GM21515 (cell line): ENCODE data around the gene CES1.
"Not testable (repeated sequence)": the region's sequence is repeated elsewhere in the genome, so short reads cannot be mapped to it uniquely, and the experiment has no call there.

ENCODE experiments used
- ATAC-seq: cut with Tn5 transposase; IDR thresholded peaks from one replicate; pipeline ENCODE4 v1.9.1; 2021; ENCODE audit not compliant: unreplicated experiment

CES1 gene

DNA sequence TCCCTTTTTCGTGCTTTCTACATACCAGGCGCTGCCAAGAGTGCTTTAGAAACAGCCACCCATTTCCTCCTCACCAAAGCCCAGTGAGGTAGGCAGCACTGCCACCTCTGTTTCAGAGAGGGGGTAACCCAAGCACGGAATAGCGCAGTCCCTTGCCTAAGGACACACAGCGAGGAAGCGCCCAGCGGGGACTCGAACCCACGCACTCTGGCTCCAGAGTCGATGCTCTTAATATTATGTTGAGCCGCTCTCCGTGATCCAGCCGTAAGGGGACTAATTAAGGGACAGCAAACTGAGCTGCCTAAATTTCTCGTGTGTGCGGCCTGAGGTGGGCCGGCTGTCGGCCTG is 497 bp downstream of the CES1 start:
- no peak for ATAC-seq

GRCh38 chr16:55830658-55831294 is 2.1 kb downstream of the CES1 start:
- no peak for ATAC-seq

GRCh38 chr16:55829232-55829631 is 3.7 kb downstream of the CES1 start:
- ATAC-seq, result not testable (repeated sequence)

DNA sequence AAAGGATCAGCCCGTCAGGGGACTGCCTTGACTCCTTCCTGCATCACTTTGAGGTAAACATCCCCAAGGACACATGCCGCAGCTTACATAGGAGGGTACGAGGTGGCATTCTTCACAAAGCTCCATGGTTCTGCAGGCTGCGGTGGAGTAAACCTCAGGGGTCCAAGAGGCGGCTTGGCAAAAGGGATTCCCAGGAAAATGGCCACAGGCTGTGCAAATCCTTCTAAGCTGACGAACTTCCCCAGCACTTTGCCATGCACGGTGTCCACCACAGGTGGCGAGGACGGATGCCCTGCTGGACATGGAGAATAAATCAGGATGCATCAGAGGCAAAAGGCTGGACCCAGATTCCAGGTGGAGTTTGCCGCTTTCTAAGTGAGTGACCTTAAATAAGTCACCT is 4.2 kb downstream of the CES1 start:
- ATAC-seq, result no peak

GRCh38 chr16:55825115-55825728 is 7.7 kb downstream of the CES1 start:
- no peak for ATAC-seq

GRCh38 chr16:55824473-55825000 is 8.4 kb downstream of the CES1 start:
- ATAC-seq, result no peak

DNA sequence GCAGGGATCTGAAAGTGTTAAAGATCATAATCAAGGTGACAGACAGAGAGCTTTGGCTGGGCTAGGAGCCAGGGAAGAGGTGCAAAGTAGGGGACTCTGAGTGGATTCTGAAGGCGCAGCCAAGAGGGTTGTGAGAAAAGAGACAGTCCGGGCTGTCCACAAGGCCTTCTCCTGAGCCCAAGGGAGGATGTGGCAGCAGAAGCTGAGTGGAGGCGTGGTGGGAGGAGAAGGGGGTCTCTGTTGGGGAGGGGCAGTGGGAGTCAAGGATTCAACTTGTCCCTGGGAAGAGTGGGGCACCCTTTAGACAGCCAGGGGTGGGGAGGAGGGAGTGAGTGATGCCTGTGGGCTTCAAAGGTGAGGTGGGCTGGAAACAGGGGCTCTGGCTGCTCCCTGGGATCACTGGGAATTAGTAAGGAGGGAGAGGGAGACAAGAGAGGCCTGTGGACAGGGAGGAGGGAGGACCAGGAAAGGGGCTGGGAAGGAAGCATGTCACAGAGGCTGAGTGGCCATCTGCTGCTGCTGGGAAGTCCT is 10.6 kb downstream of the CES1 start:
- ATAC-seq, result no peak

DNA sequence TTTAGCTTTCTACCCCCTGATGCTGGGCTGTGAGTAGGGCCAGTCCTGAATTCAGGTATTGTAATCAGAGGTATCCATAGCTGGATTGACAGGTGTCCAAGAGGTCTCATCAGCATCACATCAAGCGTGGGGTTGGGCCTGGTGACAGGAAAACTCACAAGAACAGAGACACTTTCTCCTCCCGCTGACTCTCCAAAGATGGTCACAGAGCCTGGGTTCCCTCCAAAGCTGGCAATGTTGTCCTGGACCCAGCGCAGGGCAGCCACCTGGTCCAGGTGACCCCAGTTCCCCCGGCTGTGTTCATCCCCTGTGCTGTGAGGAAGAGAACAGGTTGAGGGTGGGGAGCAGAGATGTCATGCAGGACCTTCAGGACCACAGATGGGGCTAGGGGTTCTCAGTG is 11.7 kb downstream of the CES1 start:
- no peak for ATAC-seq

GRCh38 chr16:55820615-55821014 is 12.3 kb downstream of the CES1 start:
- ATAC-seq, result no peak

DNA sequence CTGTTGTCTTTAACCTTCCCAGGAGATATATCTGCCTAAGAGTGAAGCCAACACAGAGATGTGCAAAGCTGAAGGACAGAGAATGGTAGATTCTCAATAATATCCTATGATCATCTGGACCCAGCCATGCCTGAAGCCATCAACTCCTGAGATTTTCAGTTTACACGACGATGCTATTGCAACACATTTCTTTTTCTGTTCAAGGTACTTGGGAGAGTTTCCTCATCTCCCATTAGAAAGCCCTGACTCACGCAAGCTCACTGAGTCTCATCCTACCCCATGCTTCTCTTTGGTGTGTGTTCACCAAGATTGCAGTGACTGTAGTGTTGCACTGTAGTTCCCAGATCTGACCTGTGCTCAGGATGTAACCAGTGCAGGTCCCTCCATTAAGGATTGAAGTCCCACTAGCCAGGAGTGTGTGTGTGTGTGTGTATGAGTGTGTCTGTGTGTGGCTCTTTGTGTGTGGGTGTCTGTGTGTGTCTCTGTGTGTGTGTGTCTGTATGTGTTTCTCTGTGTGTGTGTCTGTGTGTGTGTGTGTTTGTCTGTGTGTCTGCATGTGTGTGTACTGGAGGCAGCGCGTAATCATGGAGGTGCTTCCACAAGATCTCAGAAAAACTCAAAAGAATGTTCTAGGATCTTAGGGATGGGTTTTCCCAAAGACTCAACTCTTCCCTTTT is 15.5 kb downstream of the CES1 start:
- ATAC-seq, result no peak

DNA sequence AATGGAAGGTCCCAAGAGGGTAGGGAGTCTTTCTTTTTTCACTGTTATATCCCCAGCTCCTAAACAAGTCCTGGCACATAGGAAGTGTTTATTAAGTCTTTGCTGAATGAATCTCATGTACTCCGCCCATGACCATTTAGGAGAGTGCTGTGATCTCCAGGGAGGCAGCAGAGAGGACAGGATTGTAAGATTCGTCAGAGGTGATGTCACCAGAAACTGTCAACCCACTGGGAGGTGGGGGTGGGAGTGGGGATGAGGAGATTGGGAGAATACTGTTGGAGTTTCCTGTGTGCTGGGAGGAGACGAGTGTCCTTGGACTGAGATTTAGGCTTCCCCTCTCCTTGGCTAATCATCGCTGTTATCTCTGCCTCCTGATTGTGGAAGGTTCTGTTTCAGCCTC is 16.7 kb downstream of the CES1 start:
- ATAC-seq, result not testable (repeated sequence)

GRCh38 chr16:55815320-55815719 is 17.6 kb downstream of the CES1 start:
- ATAC-seq, result no peak

GRCh38 chr16:55814174-55814573 is 18.7 kb downstream of the CES1 start:
- not testable (repeated sequence) for ATAC-seq

DNA sequence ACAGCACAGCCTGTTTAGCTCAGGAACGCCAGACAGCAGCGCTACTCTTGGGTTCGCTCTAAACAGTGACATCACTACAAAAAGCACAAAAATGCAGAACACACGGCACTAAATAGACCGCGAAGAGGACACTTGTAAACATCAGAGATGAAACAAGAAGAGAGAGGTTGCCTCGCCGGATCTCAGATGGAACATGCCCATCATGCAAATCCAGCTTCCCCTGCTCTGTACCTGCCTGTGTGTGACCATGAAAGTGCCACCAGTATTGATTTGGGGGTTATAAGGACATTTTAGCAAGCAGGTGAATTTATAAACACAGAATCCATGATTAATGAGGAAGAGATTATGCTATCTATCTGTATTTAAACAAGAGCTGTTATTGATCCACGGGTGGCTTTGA is 19.2 kb downstream of the CES1 start:
- ATAC-seq, result not testable (repeated sequence)

DNA sequence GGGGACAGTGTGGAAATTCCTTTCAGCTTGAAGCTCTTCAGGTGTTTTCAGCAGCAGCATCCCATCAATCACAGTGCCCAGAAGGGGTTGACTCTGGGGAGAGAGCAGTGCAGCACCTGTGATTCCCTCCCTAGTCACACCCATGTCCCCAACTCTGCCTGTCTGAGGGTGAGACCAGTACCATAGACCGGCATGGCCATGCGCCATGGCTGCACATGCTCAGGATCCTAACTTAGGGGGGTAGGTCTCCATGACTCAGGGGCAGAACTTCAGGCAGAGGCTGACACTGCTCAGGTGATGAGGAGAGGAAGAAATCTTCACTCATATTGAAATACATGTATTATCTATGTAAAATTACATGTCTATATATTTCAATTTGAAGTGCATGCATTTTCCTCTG is 19.9 kb downstream of the CES1 start:
- ATAC-seq, result no peak

DNA sequence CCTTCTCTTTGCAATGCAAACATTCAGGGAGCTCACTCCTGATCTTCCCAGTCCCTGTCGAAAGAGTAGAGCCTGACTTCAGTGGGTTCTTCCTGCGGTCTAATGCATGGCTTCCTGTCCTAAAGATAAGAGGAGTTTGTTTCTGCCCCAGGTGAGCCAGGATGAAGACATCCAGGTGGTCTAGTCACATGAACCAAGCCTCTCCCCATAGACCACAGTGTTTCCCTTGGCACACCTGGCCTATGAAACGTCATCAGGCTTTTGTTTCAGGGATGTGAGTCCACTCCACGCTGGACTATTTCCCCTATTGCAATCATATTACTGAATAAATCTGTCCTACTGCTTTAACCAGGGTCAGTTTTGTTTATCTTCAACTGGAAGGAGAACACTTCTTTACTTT is 21.1 kb downstream of the CES1 start:
- no peak for ATAC-seq

- no peak for ATAC-seq
Observed at GRCh38 chr16:55810451-55810961, 22.4 kb downstream of the CES1 start.

GRCh38 chr16:55809851-55810250 is 23.0 kb downstream of the CES1 start:
- no peak for ATAC-seq

DNA sequence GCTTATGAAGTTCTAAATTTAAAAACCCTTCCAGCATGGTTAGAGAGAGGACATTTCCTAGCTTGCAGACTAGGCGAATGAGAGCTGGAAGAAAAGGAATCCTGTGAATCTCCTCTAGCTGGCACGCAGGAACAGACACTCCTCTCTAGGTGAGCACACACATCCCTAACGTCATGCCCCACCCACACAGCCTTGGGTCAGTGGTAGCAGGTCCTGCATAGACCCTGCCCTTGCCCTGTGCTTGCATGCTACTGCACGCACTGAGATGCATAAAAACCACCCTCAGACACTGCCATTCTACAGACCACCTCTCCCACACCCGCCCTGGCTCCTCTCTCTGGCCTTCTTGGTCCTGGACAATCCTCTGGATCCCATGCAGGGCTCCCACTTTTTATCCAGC is 23.5 kb downstream of the CES1 start:
- no peak for ATAC-seq

- ATAC-seq, result not testable (repeated sequence)
Observed at GRCh38 chr16:55808286-55808685, 24.6 kb downstream of the CES1 start.

DNA sequence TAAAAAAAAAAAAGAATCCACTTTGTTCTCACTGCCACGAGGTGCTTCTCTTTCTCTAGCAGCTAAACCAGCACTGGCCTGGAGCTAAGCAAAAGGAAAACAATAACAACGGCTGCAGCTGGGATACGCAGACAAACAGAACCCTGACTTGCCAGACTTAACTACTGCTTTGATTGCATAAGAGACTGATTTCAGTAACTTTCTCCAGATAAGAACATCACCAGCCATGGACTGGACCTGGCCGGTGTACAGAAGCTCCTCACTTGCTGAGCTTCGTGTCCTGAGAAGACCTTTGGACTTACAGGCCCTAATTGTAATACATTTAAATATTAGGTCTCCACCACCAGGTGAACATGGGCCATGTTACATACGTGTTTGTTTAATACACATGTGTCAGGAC is 27.8 kb downstream of the CES1 start:
- not testable (repeated sequence) for ATAC-seq

DNA sequence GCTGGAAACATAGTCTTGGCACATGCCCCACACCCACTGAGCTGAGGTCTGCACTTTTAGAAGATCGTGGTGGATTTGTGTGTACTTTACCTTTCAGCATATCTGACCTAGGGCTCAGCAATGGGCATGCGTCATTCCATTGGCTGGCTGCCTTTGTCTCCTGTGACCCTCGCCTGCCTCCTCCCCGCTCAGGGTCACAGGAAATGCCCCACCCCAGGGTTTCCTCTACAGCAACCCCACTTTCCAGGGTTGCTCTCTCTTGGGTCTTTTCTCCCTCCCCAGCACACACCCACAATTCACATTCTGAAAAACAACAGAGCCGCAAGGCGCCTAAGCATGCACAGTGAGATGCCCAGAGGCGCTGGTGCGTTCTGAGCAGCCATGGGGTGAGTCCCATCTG is 29.2 kb downstream of the CES1 start:
- ATAC-seq, result not testable (repeated sequence)
